HepG2 (cell line): ENCODE data around the gene LEPR. TPM values are rescaled to one million over a fixed set of nuclear protein-coding genes. Genes with fewer than 3 reads are reported as not detected.
A peak's percentile ranks its signal among the peaks of the same experiment; 100 is the strongest.

Source experiments
- ATF5 ChIP-seq: sonication (generic); formaldehyde crosslinking; IDR thresholded peaks from 2 replicates; pipeline ENCODE4 v1.4.0; 2020; ENCODE audit warnings: mild to moderate bottlenecking, low read depth, missing genetic modification reagents
- CHCHD3 ChIP-seq: sonication (generic); formaldehyde crosslinking; IDR thresholded peaks from 2 replicates; pipeline ENCODE4 v1.8.0; 2022; ENCODE audit warnings: mild to moderate bottlenecking, missing genetic modification reagents, moderate library complexity
- DR1 ChIP-seq: sonication (generic); formaldehyde crosslinking; IDR thresholded peaks from 2 replicates; pipeline ENCODE4 v1.8.0; 2021; ENCODE audit warnings: mild to moderate bottlenecking, missing genetic modification reagents, inconsistent platforms
- KDM4B ChIP-seq: sonication (generic); formaldehyde crosslinking; IDR thresholded peaks from 2 replicates; pipeline ENCODE4 v1.4.0; 2020; ENCODE audit warnings: missing genetic modification reagents
- NFE2L2 ChIP-seq: fragments of 150-350 bp; IDR thresholded peaks from 2 replicates; pipeline ENCODE4 v1.6.1; 2014; ENCODE audit warnings: low read length
- NFIC ChIP-seq: IDR thresholded peaks from 2 replicates; pipeline ENCODE4 v1.6.1; 2012; ENCODE audit warnings: mild to moderate bottlenecking, low read length, inconsistent platforms
- NFKBIZ ChIP-seq: IDR thresholded peaks from 2 replicates; pipeline ENCODE4 v1.6.1; 2018; ENCODE audit warnings: missing genetic modification reagents, missing compliant biosample characterization
- PHF21A ChIP-seq: sonication (generic); formaldehyde crosslinking; IDR thresholded peaks from 2 replicates; pipeline ENCODE4 v1.5.0; 2020; ENCODE audit warnings: mild to moderate bottlenecking, missing genetic modification reagents
- PRPF4 ChIP-seq: fragments of 200-400 bp; formaldehyde crosslinking; IDR thresholded peaks from 2 replicates; pipeline ENCODE4 v1.6.1; 2016; ENCODE audit warnings: low read length, low read depth; ENCODE audit not compliant: poor library complexity, severe bottlenecking
- RERE ChIP-seq: IDR thresholded peaks from 2 replicates; pipeline ENCODE4 v1.6.1; 2016; ENCODE audit warnings: low read depth, missing genetic modification reagents, missing compliant biosample characterization
- SIX1 ChIP-seq: sonication (generic); formaldehyde crosslinking; IDR thresholded peaks from 2 replicates; pipeline ENCODE4 v1.4.0; 2020; ENCODE audit warnings: missing genetic modification reagents, borderline replicate concordance
- SP5 ChIP-seq: IDR thresholded peaks from 2 replicates; pipeline ENCODE4 v1.6.1; 2016; ENCODE audit warnings: low read depth, borderline replicate concordance
- TEF ChIP-seq: sonication (generic); formaldehyde crosslinking; IDR thresholded peaks from 2 replicates; pipeline ENCODE4 v1.5.0; 2020; ENCODE audit warnings: missing genetic modification reagents
- THAP11 ChIP-seq: IDR thresholded peaks from 2 replicates; pipeline ENCODE4 v1.6.1; 2016; ENCODE audit warnings: missing biosample characterization, missing genetic modification reagents
- TMF1 ChIP-seq: sonication (generic); formaldehyde crosslinking; IDR thresholded peaks from 2 replicates; pipeline ENCODE4 v1.8.1; 2022; ENCODE audit warnings: low read depth, missing genetic modification reagents
- USF2 ChIP-seq, 2 experiments: sonication (generic) in 1 of 2; formaldehyde crosslinking in 1 of 2; IDR thresholded peaks; 2 replicates each; pipeline versions ENCODE4 v1.5.1 to v1.6.1; 2011 to 2020; ENCODE audit warnings: borderline replicate concordance in 1 of 2, low read depth in 1 of 2, low read length in 1 of 2, mild to moderate bottlenecking in 1 of 2, missing genetic modification reagents in 1 of 2, moderate library complexity in 1 of 2
- ZNF33A ChIP-seq: sonication (generic); formaldehyde crosslinking; IDR thresholded peaks from 2 replicates; pipeline ENCODE4 v1.5.1; 2020; ENCODE audit warnings: missing genetic modification reagents, mild to moderate bottlenecking, moderate library complexity, borderline replicate concordance
- ZNF572 ChIP-seq: sonication (generic); formaldehyde crosslinking; IDR thresholded peaks from 2 replicates; pipeline ENCODE4 v1.5.1; 2020; ENCODE audit warnings: mild to moderate bottlenecking, missing genetic modification reagents
- ZNF644 ChIP-seq: IDR thresholded peaks from 2 replicates; pipeline ENCODE4 v1.6.1; 2016; ENCODE audit warnings: low read depth
- ZNF672 ChIP-seq: sonication (generic); formaldehyde crosslinking; IDR thresholded peaks from 2 replicates; pipeline ENCODE4 v1.8.1; 2022; ENCODE audit warnings: missing genetic modification reagents
- ZNF75D ChIP-seq: sonication (generic); formaldehyde crosslinking; IDR thresholded peaks from 2 replicates; pipeline ENCODE4 v1.8.1; 2023; ENCODE audit warnings: missing genetic modification reagents, mild to moderate bottlenecking, borderline replicate concordance
- ZNF792 ChIP-seq: IDR thresholded peaks from 2 replicates; pipeline ENCODE4 v1.6.1; 2016
- polyA plus RNA-seq, 8 experiments: library from polyadenylated mRNA; depleted of rRNA in 3 of 8; stranded (reverse) in 7 of 8; unstranded in 1 of 8; fragments of >200 nt; fragmentation: Illumina TruSeq in 4 of 8; extraction: Trizol in 4 of 8; gene quantifications; 2 replicates each; pipeline versions ENCODE4 v1.2.1 to v1.2.3, GENCODE V29; 2011 to 2016; ENCODE audit warnings: low read depth in 4 of 8, missing spikeins in 1 of 8, mixed read lengths in 1 of 8; ENCODE audit not compliant: insufficient read depth in 1 of 8
- total RNA-seq, 5 experiments: library from RNA; depleted of rRNA; stranded (reverse); fragments of >200 nt; fragmentation: Illumina TruSeq; extraction: Trizol; gene quantifications; 2 replicates each; pipeline ENCODE4 v1.2.3, GENCODE V29; 2016; ENCODE audit warnings: low read depth in 1 of 5

The LEPR gene
- total and polyA plus RNA-seq, 2 of the 13 experiments (the other 11 are each of a cell fraction or from before 2014, with no cell fraction given): 0.60 to 1.7 TPM

GRCh38 chr1:65419681-65420589 is 533 bp upstream of the LEPR start (continued):
- no peak for TF ChIP-seq RERE
- no peak for TF ChIP-seq ZNF792 (CRISPR knock-in tag)
- no peak for TF ChIP-seq USF2 (IDR thresholded peaks at IDR 0.05; ENCODE audit: low read depth, low read length)
- no peak for TF ChIP-seq USF2 (CRISPR knock-in tag; IDR thresholded peaks at IDR 0.05; ENCODE audit: borderline replicate concordance)
- no peak for TF ChIP-seq ATF5 (CRISPR knock-in tag)
- no peak for TF ChIP-seq DR1 (CRISPR knock-in tag)
- no peak for TF ChIP-seq NFKBIZ (CRISPR knock-in tag)
- no peak for TF ChIP-seq NFE2L2
- TF ChIP-seq TMF1: no peak
- no peak for TF ChIP-seq THAP11 (CRISPR knock-in tag)
- TF ChIP-seq ZNF572: no peak
- no peak for TF ChIP-seq ZNF672 (CRISPR knock-in tag)
- 0 out of 2 replicates have a peak, but pooled peaks have one; percentile 36 for TF ChIP-seq PHF21A (CRISPR knock-in tag)
- TF ChIP-seq ZNF33A (CRISPR knock-in tag): no peak
- TF ChIP-seq NFIC: no peak
- TF ChIP-seq PRPF4: no peak
- TF ChIP-seq SP5: peak; percentile 32; the same call in 1 of the 2 replicates
- no peak for TF ChIP-seq SIX1 (CRISPR knock-in tag)
- TF ChIP-seq CHCHD3 (CRISPR knock-in tag): no peak
- no peak for TF ChIP-seq ZNF644 (CRISPR knock-in tag)
- TF ChIP-seq TEF (CRISPR knock-in tag): no peak
- no peak for TF ChIP-seq KDM4B (CRISPR knock-in tag)
- no peak for TF ChIP-seq ZNF75D (CRISPR knock-in tag)
